Chondrocyte (in vitro differentiated cells): ENCODE results near the gene PARN. TPM values are rescaled to one million over a fixed set of nuclear protein-coding genes. Genes with fewer than 3 reads are reported as not detected.

Experiments used
- DNase-seq: peaks from one replicate; pipeline ENCODE4 v3.0.0; 2021; ENCODE audit warnings: mixed read lengths, low spot score
- H3K27ac Mint-ChIP-seq: one replicate; pipeline ENCODE4 v1.8.0; 2021; ENCODE audit warnings: mild to moderate bottlenecking, moderate library complexity, mixed read lengths; ENCODE audit not compliant: unreplicated experiment
- H3K27me3 Mint-ChIP-seq: 2 replicates; pipeline ENCODE4 v1.8.0; 2021; ENCODE audit warnings: low read depth, mixed read lengths
- H3K36me3 Mint-ChIP-seq: 2 replicates; pipeline ENCODE4 v1.8.0; 2021; ENCODE audit warnings: low read depth, mixed read lengths
- H3K4me1 Mint-ChIP-seq: 2 replicates; pipeline ENCODE4 v1.8.0; 2021; ENCODE audit warnings: low read depth, mild to moderate bottlenecking, mixed read lengths
- H3K4me3 Mint-ChIP-seq: one replicate; pipeline ENCODE4 v1.8.0; 2021; ENCODE audit warnings: mild to moderate bottlenecking, moderate library complexity, mixed read lengths; ENCODE audit not compliant: unreplicated experiment
- H3K9me3 Mint-ChIP-seq: 2 replicates; pipeline ENCODE4 v1.8.0; 2021; ENCODE audit warnings: low read depth, mixed read lengths
- long read RNA-seq: library from polyadenylated mRNA; stranded (forward); transcript quantifications from one replicate; pipeline ENCODE4 v2.0.0, GENCODE V29; 2021
- total RNA-seq: library from RNA; stranded (reverse); gene quantifications from 3 replicates; pipeline ENCODE4 v1.2.1, GENCODE V29; 2021
- TF ChIP-seq, protein P1 (sequence below): fragments of 200-600 bp; sonication (generic); IDR thresholded peaks from 2 replicates; pipeline ENCODE4 v1.5.0; 2021; ENCODE audit warnings: antibody characterized with exemption, mild to moderate bottlenecking, moderate library complexity

PARN gene, protein sequence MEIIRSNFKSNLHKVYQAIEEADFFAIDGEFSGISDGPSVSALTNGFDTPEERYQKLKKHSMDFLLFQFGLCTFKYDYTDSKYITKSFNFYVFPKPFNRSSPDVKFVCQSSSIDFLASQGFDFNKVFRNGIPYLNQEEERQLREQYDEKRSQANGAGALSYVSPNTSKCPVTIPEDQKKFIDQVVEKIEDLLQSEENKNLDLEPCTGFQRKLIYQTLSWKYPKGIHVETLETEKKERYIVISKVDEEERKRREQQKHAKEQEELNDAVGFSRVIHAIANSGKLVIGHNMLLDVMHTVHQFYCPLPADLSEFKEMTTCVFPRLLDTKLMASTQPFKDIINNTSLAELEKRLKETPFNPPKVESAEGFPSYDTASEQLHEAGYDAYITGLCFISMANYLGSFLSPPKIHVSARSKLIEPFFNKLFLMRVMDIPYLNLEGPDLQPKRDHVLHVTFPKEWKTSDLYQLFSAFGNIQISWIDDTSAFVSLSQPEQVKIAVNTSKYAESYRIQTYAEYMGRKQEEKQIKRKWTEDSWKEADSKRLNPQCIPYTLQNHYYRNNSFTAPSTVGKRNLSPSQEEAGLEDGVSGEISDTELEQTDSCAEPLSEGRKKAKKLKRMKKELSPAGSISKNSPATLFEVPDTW
- 24.1 to 25.3 TPM (median 24.9 TPM) in 3 replicates for total RNA-seq
- long read RNA-seq, transcript PARN-203 (24 exons, 3,078 nt) = major isoform, 8 of 18 reads
- long read RNA-seq, partial matches to known transcripts = 5 of 18 reads
- long read RNA-seq, other reads (novel, unspliced or antisense) = 5 of 18 reads

DNA sequence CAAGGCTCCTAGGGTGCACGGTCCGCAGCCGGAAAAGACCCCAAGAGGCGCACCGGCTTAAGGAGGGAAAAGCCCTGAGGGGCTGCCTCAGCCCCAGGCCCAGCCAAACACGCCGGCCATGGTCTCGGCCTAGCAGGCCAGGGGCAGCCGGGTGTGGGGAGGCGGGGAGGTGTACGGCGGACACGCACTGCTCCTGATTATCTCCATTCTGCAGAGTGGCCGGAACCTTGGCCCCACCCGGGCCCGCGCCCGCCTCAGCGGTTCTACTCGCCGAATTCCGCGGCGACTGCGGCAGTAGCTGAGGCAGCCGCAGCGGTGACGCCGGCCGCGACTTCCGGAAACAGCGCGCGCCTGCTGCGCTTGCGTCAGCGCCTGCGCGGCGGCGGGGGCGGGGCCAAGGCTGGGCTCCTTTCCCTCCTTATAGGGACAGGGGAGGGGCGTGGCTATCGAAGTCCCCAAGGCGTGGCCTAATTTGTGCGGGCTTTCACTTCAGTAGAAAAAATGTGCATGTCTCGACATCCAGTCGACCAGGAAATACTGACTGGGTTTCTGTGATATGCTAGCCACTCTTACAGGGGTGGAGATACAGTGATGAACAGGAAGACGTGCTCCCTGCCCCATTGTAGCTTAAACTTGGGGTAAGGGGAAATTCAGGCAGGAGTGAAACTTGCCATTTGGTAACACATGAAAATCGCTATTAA is at the start of gene PARN:
Gene PARN, minus strand, starts transcription at position 342 of the 701 bp plus-strand sequence. Its CDS starts 135 bp downstream, at position 207.
- peaks cover 9% of the 10 kb centered on the region for H3K36me3 Mint-ChIP-seq
- peak; percentile 98 for DNase-seq
- peak within 1 kb of the TSS; percentile 93 for H3K27ac Mint-ChIP-seq
- peaks cover 4% of the 10 kb centered on the region for H3K9me3 Mint-ChIP-seq
- H3K4me1 Mint-ChIP-seq = peaks cover 35% of the 10 kb centered on the region
- peak within 1 kb of the TSS; percentile 87 for H3K4me3 Mint-ChIP-seq
- no peaks in the 10 kb centered on the region for H3K27me3 Mint-ChIP-seq
- TF ChIP-seq, protein P1, sequence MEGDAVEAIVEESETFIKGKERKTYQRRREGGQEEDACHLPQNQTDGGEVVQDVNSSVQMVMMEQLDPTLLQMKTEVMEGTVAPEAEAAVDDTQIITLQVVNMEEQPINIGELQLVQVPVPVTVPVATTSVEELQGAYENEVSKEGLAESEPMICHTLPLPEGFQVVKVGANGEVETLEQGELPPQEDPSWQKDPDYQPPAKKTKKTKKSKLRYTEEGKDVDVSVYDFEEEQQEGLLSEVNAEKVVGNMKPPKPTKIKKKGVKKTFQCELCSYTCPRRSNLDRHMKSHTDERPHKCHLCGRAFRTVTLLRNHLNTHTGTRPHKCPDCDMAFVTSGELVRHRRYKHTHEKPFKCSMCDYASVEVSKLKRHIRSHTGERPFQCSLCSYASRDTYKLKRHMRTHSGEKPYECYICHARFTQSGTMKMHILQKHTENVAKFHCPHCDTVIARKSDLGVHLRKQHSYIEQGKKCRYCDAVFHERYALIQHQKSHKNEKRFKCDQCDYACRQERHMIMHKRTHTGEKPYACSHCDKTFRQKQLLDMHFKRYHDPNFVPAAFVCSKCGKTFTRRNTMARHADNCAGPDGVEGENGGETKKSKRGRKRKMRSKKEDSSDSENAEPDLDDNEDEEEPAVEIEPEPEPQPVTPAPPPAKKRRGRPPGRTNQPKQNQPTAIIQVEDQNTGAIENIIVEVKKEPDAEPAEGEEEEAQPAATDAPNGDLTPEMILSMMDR = no peak

DNA sequence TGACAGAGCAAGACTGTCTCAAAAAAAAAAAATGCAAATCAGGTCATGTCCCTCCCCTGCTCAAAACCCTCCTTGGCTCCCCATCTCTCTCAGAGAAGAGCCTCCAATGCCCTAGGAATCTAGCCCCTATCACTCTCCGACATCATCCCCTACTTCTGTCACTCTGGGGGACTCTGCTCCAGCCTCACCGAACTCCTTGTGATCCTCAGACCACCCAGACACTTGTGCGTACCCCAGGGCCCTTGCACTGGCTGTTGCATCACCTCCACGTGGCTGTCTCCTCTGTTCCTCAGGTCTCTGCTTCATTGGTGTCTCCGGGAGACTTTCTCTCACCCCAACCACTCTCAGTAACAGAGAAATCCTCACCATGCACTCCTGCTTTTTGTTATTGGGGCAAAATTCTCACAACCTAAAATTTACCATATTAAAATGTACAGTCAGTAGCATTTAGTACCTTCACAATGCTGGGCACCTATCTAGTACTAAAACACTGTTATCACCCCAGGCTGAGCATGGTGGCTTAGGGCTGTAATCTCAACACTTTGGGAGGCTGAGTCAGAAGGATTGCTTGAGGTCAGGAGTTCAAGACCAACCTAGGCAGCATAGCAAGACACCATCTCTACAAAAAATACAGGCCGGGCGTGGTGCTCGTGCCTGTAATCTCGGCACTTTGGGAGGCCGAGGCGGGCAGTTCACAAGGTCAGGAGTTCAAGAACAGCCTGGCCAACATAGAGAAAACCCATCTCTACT is 48.9 kb upstream of the PARN start:
- Mint-ChIP-seq H3K27ac (peak overlapping the region; percentile 61), H3K4me3 (no peak overlapping the region), H3K9me3 (peaks cover 9% of the 10 kb centered on the region), H3K36me3 (peaks cover 3% of the 10 kb centered on the region), H3K27me3 (peaks cover 2% of the 10 kb centered on the region), H3K4me1 (no peaks in the 10 kb centered on the region)
- TF ChIP-seq, protein P1 = no peak
- DNase-seq = no peak

DNA sequence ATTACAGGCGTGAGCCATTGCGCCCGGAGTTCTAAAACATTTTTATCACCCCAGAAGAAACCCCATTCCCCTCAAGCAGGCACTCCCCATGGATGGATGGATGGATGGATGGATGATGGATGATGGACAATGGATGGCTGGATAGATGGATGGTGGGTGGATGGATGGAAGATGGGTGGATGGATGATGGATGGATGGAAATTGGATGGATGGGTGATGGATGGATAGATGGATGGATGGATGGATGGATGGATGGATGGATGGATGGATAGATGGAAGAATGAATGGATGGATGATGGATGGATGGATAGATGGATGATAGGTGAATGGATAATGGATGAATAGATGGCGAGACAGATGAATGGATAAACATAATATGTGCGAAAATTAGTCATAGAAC is 47.6 kb upstream of the PARN start:
- Mint-ChIP-seq H3K4me1 (no peaks in the 10 kb centered on the region), H3K27ac (no peak overlapping the region), H3K9me3 (peaks cover 9% of the 10 kb centered on the region), H3K36me3 (peaks cover 3% of the 10 kb centered on the region), H3K4me3 (no peak overlapping the region), H3K27me3 (peaks cover 2% of the 10 kb centered on the region)
- no peak for DNase-seq
- TF ChIP-seq, protein P1 = no peak

DNA sequence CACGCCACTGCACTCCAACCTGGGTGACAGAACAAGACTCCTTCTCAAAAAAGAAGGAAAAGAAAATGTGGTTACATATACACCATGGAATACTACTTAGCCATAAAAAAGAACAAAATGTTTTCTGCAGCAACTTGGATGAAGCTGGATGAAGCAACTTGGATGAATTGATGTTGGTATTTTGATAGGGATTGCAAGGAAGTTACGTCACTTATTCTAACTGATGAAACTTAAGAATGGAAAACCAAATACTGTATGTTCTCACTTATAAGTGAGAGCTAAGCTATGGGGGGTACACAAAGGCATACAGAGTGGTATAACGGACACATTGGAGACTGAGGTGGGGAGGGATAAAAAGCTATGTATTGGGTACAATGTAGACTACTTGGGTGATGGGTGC is 46.6 kb upstream of the PARN start:
- Mint-ChIP-seq H3K4me1 (no peaks in the 10 kb centered on the region), H3K4me3 (no peak overlapping the region), H3K36me3 (peaks cover 3% of the 10 kb centered on the region), H3K9me3 (peaks cover 9% of the 10 kb centered on the region), H3K27ac (no peak overlapping the region), H3K27me3 (peaks cover 2% of the 10 kb centered on the region)
- no peak for DNase-seq
- TF ChIP-seq, protein P1 = no peak
